ENCODE measurements around the gene CST3. TPM values are rescaled to one million over a fixed set of nuclear protein-coding genes. Genes with fewer than 3 reads are reported as not detected.

Gene CST3
- total RNA-seq, 5 donors from 2014 or later (not counting 1 experiment from before 2014, with no cell fraction given), result 5.1 to 9.0 (median 5.3) TPM

DNA sequence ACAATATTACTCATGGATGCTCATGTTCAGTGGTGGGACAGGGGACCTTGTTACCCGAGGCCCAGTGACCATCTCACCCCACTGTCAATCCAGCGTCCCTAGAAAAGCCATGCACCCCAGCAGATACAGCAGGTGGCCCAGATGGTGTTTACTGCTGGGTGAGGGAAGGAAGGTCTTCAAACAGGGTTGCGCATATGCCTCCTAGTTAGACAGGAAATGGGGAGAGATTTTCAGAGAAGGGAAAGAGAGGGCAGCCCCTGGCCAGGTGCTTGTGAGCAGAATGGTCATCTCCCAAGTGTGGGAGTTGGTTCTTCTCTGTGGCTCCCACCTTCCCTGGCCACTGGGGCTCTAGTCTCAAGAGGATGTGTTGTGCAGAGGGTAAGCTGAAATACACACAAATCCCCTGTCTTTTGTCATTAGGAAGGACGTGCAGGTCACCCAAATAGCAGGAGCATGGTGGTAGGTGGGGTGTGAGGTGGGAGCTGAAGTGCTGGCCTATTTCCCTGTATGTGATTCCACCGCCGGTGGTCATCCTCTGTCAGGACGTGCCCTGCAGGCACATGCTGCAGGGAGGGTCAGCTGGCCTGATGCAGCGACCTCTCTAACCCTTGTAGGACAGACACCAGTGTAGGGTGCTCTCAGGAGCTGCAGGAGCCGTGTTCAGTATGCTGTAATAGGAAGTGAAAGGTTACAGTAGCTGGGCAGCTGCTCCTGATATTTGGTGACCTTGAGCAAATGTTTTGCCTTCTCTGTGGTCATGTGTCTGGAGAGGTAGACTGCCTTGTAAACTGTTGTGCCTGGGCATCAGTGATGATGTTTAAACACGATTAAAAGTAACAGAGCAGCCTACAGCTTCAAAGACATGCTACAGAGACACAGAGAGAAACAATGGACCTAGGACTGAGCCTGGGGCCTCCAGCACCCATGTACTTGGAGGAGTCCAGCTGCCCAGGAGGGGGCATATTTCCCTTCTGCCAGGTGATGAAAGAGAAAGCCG lies 3.2 kb upstream of the CST3 start:
- no peaks in the 10 kb centered on the region for H3K4me1 ChIP-seq (ENCODE audit: control insufficient read depth in 1 of 2, extremely low read depth in 1 of 2, insufficient read depth in 2 of 2, low read length in 2 of 2)

DNA sequence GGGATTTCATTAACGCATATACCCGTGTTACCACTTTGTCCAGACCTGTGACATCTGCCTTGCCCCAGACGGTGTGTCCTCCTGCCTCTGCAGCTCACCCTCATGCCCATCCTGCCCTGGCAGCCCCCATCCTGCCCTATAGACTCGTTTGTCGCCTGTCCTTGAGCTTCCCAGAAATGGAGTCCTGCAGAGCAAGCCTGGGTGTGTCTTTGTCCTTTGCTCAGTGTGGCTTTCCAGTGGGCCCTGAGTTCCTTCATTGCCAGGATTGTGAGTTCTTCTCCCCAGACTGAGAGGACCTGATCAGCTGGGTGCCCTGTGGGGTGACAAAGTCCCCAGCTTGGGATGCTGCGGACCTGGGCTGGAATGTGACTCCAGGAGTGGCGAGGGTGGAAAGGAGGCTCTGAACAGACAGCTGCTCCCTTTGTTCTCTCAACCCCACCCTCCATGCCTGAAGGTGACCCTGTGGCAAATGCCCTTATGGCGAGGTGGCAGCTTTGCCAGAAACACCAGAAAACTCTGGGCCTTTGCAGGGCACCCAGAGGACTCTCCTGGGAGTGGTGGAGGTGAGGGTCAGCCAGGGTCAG lies 2.4 kb upstream of the CST3 start:
- DNase-seq (no peak), ATAC-seq (replicated peaks in 1 of 4) (no peak)
- Mint-ChIP-seq H3K36me3 (no peaks in the 10 kb centered on the region), H3K27me3 (peaks cover 19 to 36% of the 10 kb centered on the region in 2 donors), H3K4me1 (peaks cover 8 to 15% (median 9%) of the 10 kb centered on the region in 3 donors), H3K27ac (no peak overlapping the region), H3K4me3 (no peak overlapping the region), H3K9me3 (no peaks in the 10 kb centered on the region)
- Histone ChIP-seq H3K9me3 (no peaks in the 10 kb centered on the region), H3K36me3 (ENCODE audit: control insufficient read depth in 2 of 2, extremely low read depth in 1 of 2, insufficient read depth in 1 of 2, low read length in 1 of 2) (no peaks in the 10 kb centered on the region), H3K27me3 (replicated peaks in 1 of 2; ENCODE audit: control insufficient read depth in 2 of 2, extremely low read depth in 1 of 2, insufficient read depth in 2 of 2, low read length in 1 of 2) (peaks cover 0 to 40% of the 10 kb centered on the region in 2 experiments), H3K4me3 (ENCODE audit: control insufficient read depth in 1 of 2, extremely low read depth in 1 of 2, low read length in 1 of 2) (no peak overlapping the region), H3K27ac (ENCODE audit: low read length) (no peak overlapping the region), H3K4me1 (ENCODE audit: control insufficient read depth in 1 of 2, extremely low read depth in 1 of 2, insufficient read depth in 2 of 2, low read length in 2 of 2) (no peaks in the 10 kb centered on the region)
- WGBS (ENCODE audit: insufficient coverage), result 84% methylated on average over 5 of the region's 8 CpGs
- POLR2A ChIA-PET, result no interaction called here
- CTCF ChIA-PET, result no interaction called here

More for the DNA sequence above, 3.2 kb upstream of the CST3 start:
- ChIA-PET POLR2A (no interaction called here), CTCF (no interaction called here)
- Histone ChIP-seq H3K9me3 (no peaks in the 10 kb centered on the region), H3K36me3 (ENCODE audit: control insufficient read depth in 2 of 2, extremely low read depth in 1 of 2, insufficient read depth in 1 of 2, low read length in 1 of 2) (no peaks in the 10 kb centered on the region), H3K27ac (ENCODE audit: low read length) (no peak overlapping the region), H3K4me3 (ENCODE audit: control insufficient read depth in 1 of 2, extremely low read depth in 1 of 2, low read length in 1 of 2) (no peak overlapping the region), H3K27me3 (replicated peaks in 1 of 2; ENCODE audit: control insufficient read depth in 2 of 2, extremely low read depth in 1 of 2, insufficient read depth in 2 of 2, low read length in 1 of 2) (peaks cover 0 to 36% of the 10 kb centered on the region in 2 experiments)
- Mint-ChIP-seq H3K27me3 (peaks cover 19 to 29% of the 10 kb centered on the region in 2 donors), H3K4me3 (no peak overlapping the region), H3K9me3 (no peaks in the 10 kb centered on the region), H3K27ac (no peak overlapping the region), H3K36me3 (no peaks in the 10 kb centered on the region), H3K4me1 (peaks cover 8 to 15% (median 9%) of the 10 kb centered on the region in 3 donors)
- ATAC-seq (replicated peaks in 1 of 4), result no peak
- 74% methylated on average over 6 of the region's 11 CpGs for WGBS (ENCODE audit: insufficient coverage)
- DNase-seq, result no peak

DNA sequence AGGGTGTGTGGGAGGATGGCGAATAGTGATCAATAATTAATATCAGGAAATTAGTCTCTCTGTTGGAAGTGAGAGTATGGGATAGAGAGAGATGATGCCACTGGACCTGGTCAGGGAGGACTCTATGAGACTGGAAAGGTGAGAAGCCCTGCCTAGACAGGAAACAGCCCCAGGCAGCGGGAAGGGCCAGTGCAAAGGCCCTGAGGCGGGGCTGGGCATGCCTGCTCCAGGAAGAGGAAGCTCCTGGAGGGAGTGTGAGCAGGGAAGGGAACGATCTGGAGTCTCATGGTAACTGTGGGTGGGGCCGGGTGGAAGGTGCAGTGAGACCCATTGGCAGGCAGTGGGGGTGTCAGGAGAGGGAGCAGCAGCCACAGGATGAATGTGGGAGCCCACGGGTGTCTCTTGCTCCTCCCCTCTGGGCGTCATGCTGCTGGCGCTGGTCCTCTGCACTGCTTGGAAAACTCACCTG lies 1.8 kb upstream of the CST3 start:
- DNase-seq (no peak), ATAC-seq (replicated peaks in 1 of 4) (no peak)
- Mint-ChIP-seq H3K36me3 (no peaks in the 10 kb centered on the region), H3K4me1 (peaks cover 8 to 15% (median 9%) of the 10 kb centered on the region in 3 donors), H3K4me3 (no peak overlapping the region), H3K27ac (no peak overlapping the region), H3K9me3 (no peaks in the 10 kb centered on the region), H3K27me3 (peaks cover 23 to 36% of the 10 kb centered on the region in 2 donors)
- H3K27me3 ChIP-seq (replicated peaks in 1 of 2; ENCODE audit: control insufficient read depth in 2 of 2, extremely low read depth in 1 of 2, insufficient read depth in 2 of 2, low read length in 1 of 2), result peaks cover 0 to 40% of the 10 kb centered on the region in 2 experiments
- H3K4me3 ChIP-seq (ENCODE audit: control insufficient read depth in 1 of 2, extremely low read depth in 1 of 2, low read length in 1 of 2), result no peak overlapping the region
- H3K9me3 ChIP-seq, result no peaks in the 10 kb centered on the region
- CTCF ChIA-PET, result no interaction called here
- WGBS (ENCODE audit: insufficient coverage), result 91% methylated on average over 4 of the region's 8 CpGs
- H3K36me3 ChIP-seq (ENCODE audit: control insufficient read depth in 2 of 2, extremely low read depth in 1 of 2, insufficient read depth in 1 of 2, low read length in 1 of 2), result no peaks in the 10 kb centered on the region
- POLR2A ChIA-PET, result no interaction called here
- no peak overlapping the region for H3K27ac ChIP-seq (ENCODE audit: low read length)
- no peaks in the 10 kb centered on the region for H3K4me1 ChIP-seq (ENCODE audit: control insufficient read depth in 1 of 2, extremely low read depth in 1 of 2, insufficient read depth in 2 of 2, low read length in 2 of 2)

DNA sequence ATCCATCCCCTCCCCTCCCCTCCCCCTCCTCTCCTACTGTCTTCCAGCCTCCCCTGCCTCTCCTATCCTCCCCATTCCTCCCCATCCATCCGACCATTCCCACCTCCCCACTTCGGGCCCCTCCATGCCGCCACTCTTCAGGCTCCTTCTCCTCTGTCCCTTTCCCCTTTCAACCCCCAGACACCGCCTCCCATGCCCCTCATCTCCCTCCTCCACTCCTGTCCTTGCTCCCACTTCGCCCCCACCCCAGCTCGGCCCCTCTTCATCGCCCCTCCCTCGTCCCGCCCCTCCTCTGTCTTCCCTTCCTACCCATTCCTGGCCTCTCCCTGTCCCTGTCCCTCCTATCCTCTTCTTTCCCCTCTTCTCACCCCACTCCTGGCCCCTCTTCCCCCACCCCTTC lies 554 bp upstream of the CST3 start:
- CTCF ChIA-PET, result no interaction called here
- no peak overlapping the region for H3K4me3 ChIP-seq (ENCODE audit: control insufficient read depth in 1 of 2, extremely low read depth in 1 of 2, low read length in 1 of 2)
- H3K9me3 ChIP-seq, result no peaks in the 10 kb centered on the region
- H3K36me3 Mint-ChIP-seq, result no peaks in the 10 kb centered on the region
- ATAC-seq (replicated peaks in 1 of 4), result no peak
- no peaks in the 10 kb centered on the region for H3K9me3 Mint-ChIP-seq
- H3K4me1 ChIP-seq (ENCODE audit: control insufficient read depth in 1 of 2, extremely low read depth in 1 of 2, insufficient read depth in 2 of 2, low read length in 2 of 2), result no peaks in the 10 kb centered on the region
- peaks cover 0 to 40% of the 10 kb centered on the region in 2 experiments for H3K27me3 ChIP-seq (replicated peaks in 1 of 2; ENCODE audit: control insufficient read depth in 2 of 2, extremely low read depth in 1 of 2, insufficient read depth in 2 of 2, low read length in 1 of 2)
- peaks cover 24 to 38% of the 10 kb centered on the region in 2 donors for H3K27me3 Mint-ChIP-seq
- POLR2A ChIA-PET, result no interaction called here
- no peak overlapping the region for H3K4me3 Mint-ChIP-seq
- no peak overlapping the region for H3K27ac ChIP-seq (ENCODE audit: low read length)
- WGBS (ENCODE audit: insufficient coverage), result 60% methylated on average over 8 of the region's 9 CpGs
- H3K36me3 ChIP-seq (ENCODE audit: control insufficient read depth in 2 of 2, extremely low read depth in 1 of 2, insufficient read depth in 1 of 2, low read length in 1 of 2), result no peaks in the 10 kb centered on the region
- peaks cover 5 to 9% (median 7%) of the 10 kb centered on the region in 3 donors for H3K4me1 Mint-ChIP-seq
- H3K27ac Mint-ChIP-seq, result no peak overlapping the region
- DNase-seq, result no peak

DNA sequence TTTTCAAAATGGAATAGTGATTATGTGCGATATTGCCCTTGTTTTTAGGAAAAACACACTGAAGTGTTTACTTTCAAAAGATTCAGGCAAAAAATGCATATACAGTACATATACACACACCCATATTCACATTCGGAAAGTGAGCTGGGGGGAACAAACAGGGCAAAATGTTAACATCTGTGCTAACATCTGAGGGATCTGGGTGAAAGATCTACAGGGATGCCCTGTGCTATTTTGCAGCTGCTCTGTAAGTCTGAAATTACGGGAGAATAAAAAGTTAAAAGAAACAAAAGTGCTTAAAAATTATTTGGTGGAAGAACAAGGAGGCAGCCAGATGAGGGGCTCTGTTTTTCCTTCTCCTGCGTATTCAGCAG lies 860 bp downstream of the CST3 start:
- ATAC-seq (replicated peaks in 1 of 4) (no peak), DNase-seq (no peak)
- peaks cover 5 to 7% (median 6%) of the 10 kb centered on the region in 3 donors for H3K4me1 Mint-ChIP-seq
- Histone ChIP-seq H3K36me3 (ENCODE audit: control insufficient read depth in 2 of 2, extremely low read depth in 1 of 2, insufficient read depth in 1 of 2, low read length in 1 of 2) (no peaks in the 10 kb centered on the region), H3K9me3 (no peaks in the 10 kb centered on the region), H3K4me3 (ENCODE audit: control insufficient read depth in 1 of 2, extremely low read depth in 1 of 2, low read length in 1 of 2) (peak overlapping the region; percentile 17 to 58), H3K27me3 (replicated peaks in 1 of 2; ENCODE audit: control insufficient read depth in 2 of 2, extremely low read depth in 1 of 2, insufficient read depth in 2 of 2, low read length in 1 of 2) (peaks cover 0 to 37% of the 10 kb centered on the region in 2 experiments), H3K4me1 (ENCODE audit: control insufficient read depth in 1 of 2, extremely low read depth in 1 of 2, insufficient read depth in 2 of 2, low read length in 2 of 2) (no peaks in the 10 kb centered on the region), H3K27ac (ENCODE audit: low read length) (no peak overlapping the region)
- 41% methylated on average over 2 of the region's 4 CpGs for WGBS (ENCODE audit: insufficient coverage)
- peak overlapping the region in 1 of 2 donors; percentile 52 for H3K27ac Mint-ChIP-seq
- peaks cover 24 to 38% of the 10 kb centered on the region in 2 donors for H3K27me3 Mint-ChIP-seq
- peak overlapping the region; percentile 43 to 60 (median 56) for H3K4me3 Mint-ChIP-seq
- H3K9me3 Mint-ChIP-seq, result no peaks in the 10 kb centered on the region
- POLR2A ChIA-PET, result no interaction called here
- CTCF ChIA-PET, result no interaction called here
- no peaks in the 10 kb centered on the region for H3K36me3 Mint-ChIP-seq

DNA sequence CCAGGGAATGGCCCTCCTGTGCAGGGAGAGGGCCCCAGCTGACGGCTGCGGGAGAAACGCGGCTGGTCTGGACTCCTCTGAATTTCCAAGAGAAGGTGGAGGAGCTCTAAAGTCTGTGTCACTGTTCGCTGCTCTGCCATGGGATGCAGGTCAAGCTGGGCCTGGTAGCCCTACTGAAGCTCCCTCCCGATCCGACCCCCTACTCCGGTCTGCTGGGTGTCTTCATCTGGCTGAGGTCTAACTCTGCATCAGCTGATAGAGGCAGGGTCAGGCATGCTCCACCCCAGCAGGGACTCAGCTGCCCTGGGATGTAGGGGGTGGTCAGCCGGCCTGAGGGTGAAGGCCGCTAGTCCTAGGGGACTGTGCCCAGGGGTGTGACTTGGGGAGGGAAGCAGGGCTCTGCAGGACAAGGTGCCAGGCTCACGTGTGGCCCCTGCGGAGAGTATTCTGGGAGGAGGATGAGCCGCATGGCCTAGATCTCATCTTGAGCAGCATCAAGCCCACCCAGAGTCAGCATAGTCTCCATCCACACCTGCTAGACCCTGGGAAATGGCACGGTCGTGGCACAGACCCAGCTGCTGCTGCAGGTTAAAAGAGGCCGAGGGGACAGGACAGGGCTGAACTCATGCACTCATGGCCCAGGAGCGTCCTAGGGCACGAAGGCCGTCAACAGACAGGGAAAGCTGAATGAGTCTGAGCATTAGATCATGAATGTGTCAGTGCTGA lies 1.4 kb downstream of the CST3 start:
- no peaks in the 10 kb centered on the region for H3K9me3 Mint-ChIP-seq
- DNase-seq (no peak), ATAC-seq (replicated peaks in 1 of 4) (no peak)
- H3K27me3 Mint-ChIP-seq, result peaks cover 24 to 38% of the 10 kb centered on the region in 2 donors
- H3K27ac ChIP-seq (ENCODE audit: low read length), result no peak overlapping the region
- H3K36me3 ChIP-seq (ENCODE audit: control insufficient read depth in 2 of 2, extremely low read depth in 1 of 2, insufficient read depth in 1 of 2, low read length in 1 of 2), result no peaks in the 10 kb centered on the region
- H3K4me1 Mint-ChIP-seq, result peaks cover 5 to 7% (median 6%) of the 10 kb centered on the region in 3 donors
- peak overlapping the region in 1 of 2 donors; percentile 52 for H3K27ac Mint-ChIP-seq
- WGBS (ENCODE audit: insufficient coverage), result 93% methylated on average over 17 of the region's 19 CpGs
- peak overlapping the region in 2 of 3 donors; percentile 56 to 60 for H3K4me3 Mint-ChIP-seq
- no peaks in the 10 kb centered on the region for H3K9me3 ChIP-seq
- ChIA-PET POLR2A (no interaction called here), CTCF (no interaction called here)
- H3K4me3 ChIP-seq (ENCODE audit: control insufficient read depth in 1 of 2, extremely low read depth in 1 of 2, low read length in 1 of 2), result peak overlapping the region in 1 of 2 donors; percentile 58
- peaks cover 0 to 38% of the 10 kb centered on the region in 2 experiments for H3K27me3 ChIP-seq (replicated peaks in 1 of 2; ENCODE audit: control insufficient read depth in 2 of 2, extremely low read depth in 1 of 2, insufficient read depth in 2 of 2, low read length in 1 of 2)
- H3K4me1 ChIP-seq (ENCODE audit: control insufficient read depth in 1 of 2, extremely low read depth in 1 of 2, insufficient read depth in 2 of 2, low read length in 2 of 2), result no peaks in the 10 kb centered on the region
- no peaks in the 10 kb centered on the region for H3K36me3 Mint-ChIP-seq

Measured in T-cell (primary cell).